ENCODE results near the gene PIGZ.

DNA sequence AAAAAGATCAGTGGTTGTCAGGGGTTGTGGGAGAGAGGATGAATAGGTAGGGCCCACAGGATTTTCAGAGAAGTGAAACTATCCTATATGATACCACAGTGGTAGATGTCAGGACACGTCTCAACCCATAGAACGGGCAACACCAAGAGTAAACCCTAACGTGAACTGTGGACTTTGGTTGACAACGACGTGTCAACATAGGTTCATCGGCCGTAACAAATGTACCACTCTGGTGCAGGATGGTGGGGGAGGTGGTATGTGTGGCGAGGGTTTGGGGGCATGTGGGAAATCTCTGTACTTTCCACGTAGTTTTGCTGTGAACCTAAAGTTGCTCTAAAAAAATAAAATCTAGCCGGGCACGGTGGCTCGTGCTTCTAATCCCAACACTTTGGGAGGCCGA, 13.0 kb upstream of the PIGZ start:
- TF ChIP-seq ZNF274 (IDR thresholded peaks at IDR 0.05; ENCODE audit: low read depth, low read length) = no peak
- no peak for TF ChIP-seq SUZ12 (IDR thresholded peaks at IDR 0.05; ENCODE audit: extremely low read depth, insufficient read depth, insufficient read length)
